22Rv1 (cell line): ENCODE results near the gene FNBP1L.

Experiments used
- H3K27ac ChIP-seq: fragments of 450-650 bp; 2 replicates; pipeline ENCODE4 v1.5.1; 2017
- ZFX ChIP-seq: fragments of 450-650 bp; IDR thresholded peaks from 2 replicates; pipeline ENCODE4 v1.6.1; 2017; ENCODE audit warnings: antibody characterized with exemption, borderline replicate concordance
- TF ChIP-seq, protein P1 (sequence below): fragments of 450-650 bp; IDR thresholded peaks from 2 replicates; pipeline ENCODE4 v1.5.1; 2017; ENCODE audit warnings: mild to moderate bottlenecking

Gene FNBP1L

DNA sequence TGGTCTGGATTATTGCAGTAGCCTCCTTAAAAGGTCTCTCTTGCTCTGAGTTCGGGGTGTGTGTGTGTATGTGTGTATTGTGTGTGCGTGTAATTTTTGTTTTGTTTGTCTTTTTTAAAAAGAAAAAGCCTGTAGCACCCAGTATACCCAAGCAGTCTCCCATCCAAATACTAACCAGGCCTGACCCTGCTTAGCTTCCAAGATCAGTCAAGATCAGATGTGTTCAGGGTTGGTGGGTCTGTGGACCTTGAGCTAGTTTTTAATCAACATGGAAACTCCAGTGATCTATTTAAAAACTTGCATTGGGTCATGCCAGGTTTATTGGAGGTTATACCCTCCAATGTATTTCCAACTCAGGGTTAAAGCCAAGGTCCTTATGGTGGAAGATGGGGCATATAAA lies 40.3 kb downstream of the FNBP1L start:
- no peak overlapping the region for H3K27ac ChIP-seq
- TF ChIP-seq, protein P1, sequence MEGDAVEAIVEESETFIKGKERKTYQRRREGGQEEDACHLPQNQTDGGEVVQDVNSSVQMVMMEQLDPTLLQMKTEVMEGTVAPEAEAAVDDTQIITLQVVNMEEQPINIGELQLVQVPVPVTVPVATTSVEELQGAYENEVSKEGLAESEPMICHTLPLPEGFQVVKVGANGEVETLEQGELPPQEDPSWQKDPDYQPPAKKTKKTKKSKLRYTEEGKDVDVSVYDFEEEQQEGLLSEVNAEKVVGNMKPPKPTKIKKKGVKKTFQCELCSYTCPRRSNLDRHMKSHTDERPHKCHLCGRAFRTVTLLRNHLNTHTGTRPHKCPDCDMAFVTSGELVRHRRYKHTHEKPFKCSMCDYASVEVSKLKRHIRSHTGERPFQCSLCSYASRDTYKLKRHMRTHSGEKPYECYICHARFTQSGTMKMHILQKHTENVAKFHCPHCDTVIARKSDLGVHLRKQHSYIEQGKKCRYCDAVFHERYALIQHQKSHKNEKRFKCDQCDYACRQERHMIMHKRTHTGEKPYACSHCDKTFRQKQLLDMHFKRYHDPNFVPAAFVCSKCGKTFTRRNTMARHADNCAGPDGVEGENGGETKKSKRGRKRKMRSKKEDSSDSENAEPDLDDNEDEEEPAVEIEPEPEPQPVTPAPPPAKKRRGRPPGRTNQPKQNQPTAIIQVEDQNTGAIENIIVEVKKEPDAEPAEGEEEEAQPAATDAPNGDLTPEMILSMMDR = no peak

DNA sequence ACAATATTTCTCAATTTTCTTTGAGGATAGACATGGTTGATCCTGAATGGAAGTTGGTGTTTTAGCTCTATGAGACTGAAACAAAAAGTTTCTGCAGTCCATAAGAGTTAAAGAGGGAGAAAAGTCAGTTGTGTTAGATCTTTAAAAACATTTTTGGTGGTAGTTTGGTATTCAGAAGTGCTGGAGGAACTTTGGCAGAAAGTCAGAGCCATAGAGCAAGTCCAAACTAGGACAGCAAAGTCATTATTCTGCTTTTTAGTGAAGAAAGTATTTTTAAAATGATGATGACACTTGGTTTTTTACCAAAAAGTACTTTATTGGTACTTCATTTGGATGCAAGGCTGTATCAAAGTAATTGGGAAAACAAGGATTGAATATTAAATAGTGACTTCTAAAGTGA lies 41.8 kb downstream of the FNBP1L start:
- TF ChIP-seq, protein P1 = no peak
- no peak for TF ChIP-seq ZFX
- no peak overlapping the region for H3K27ac ChIP-seq

DNA sequence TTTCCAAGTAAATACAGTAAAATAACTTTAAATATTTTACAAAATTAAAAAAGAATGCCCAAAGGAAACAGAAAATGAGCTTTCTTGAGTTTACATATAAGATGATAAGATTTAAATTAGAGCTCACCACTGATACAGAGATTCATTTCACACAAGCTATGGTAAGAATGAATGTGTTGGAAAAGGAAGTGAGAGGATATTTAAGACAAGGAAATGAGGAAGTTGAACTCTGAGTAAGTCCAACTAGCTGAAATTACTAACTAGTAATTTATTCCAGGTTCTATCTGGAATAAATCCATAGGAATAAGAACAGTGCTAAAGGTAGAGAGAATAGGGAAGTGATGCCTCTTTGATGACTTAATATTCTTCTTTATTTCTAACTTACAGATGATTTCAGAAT lies 42.4 kb downstream of the FNBP1L start:
- no peak overlapping the region for H3K27ac ChIP-seq
- no peak for TF ChIP-seq ZFX
- TF ChIP-seq, protein P1 = no peak

DNA sequence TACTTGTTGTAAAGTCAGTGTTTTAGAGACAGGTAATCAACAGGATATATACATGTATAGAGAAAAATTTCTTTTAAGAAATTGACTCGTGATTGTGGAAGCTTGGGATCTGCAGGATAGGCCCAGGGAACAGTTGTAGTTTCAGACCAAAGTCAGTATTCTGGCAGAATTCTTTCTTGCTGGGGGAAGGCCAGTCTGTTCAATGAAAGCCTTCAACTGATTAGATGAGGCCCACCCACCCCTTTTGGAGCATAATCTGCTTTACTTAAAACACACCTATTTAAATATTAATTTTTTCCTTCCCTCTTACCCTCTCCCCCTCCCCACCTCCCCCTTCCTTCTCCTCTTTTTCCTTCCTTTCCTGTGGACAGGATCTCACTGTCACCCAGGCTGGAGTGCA lies 48.0 kb downstream of the FNBP1L start:
- H3K27ac ChIP-seq = no peak overlapping the region
- no peak for TF ChIP-seq ZFX
- TF ChIP-seq, protein P1 = no peak

DNA sequence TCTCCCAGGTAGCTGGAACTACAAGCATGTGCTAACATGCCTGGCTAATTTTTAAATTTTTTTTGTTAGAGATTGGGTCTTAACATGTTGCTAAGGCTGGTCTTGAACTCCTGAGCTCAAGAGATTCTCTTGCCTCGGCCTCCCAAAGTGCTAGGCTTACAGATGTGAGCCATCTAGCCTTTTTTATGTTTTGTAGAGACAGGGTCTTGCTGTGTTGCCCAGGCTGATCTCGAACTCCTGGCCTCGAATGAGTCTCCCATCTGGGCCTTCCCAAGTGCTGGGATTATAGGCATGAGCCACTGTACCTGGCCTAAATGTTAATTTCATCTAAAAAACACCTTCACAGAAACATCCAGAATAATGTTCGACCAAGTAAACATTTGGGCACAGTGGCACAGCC lies 48.6 kb downstream of the FNBP1L start:
- no peak overlapping the region for H3K27ac ChIP-seq
- no peak for TF ChIP-seq ZFX
- TF ChIP-seq, protein P1 = no peak

DNA sequence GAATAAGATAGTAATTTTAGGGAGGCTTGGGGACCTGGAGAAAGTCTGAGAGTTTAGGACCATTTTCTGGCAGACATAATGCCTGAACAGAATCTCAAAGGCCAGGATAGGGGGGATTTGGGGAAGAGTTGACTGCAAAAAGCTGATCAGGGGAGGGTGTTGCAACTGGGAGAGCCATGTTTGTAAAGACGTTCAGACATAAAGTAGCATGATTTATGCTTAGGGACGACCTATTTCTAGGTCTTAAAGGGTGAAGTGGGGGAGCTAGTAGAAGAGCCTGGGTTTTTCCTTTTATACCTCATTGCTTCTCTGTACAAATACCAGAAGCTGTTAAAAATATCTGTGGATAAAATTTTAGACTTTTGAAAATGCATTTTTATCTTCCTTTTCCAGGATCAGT lies 51.2 kb downstream of the FNBP1L start:
- no peak overlapping the region for H3K27ac ChIP-seq
- TF ChIP-seq, protein P1 = no peak
- no peak for TF ChIP-seq ZFX

DNA sequence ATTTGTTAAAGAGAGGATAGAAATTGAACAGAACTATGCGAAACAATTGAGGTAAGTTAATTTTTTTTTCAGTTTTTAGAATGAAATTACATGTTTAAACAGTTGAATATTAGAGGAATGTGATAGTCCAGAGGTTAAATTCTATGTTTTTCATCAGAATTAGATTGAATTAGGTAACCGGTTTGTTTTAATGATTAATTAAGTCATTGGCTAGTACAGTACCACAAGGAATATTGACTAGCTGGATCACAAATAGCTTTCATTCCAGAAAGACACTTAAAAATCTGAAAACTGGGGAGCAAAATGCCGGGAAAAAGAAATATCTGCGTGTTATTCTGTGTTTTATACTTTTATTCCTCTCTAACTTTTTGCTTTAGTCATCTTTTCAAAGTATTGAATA lies 51.6 kb downstream of the FNBP1L start:
- H3K27ac ChIP-seq = no peak overlapping the region
- no peak for TF ChIP-seq ZFX
- TF ChIP-seq, protein P1 = no peak
